Loucy (cell line): ENCODE data around the gene GPRC6A.
A peak's percentile ranks its signal among the peaks of the same experiment; 100 is the strongest.

Experiments
- H2AFZ ChIP-seq: fragments of 200-600 bp; sonication (generic); 2 replicates; pipeline ENCODE4 v1.6.0; 2016; ENCODE audit warnings: antibody characterized with exemption, mild to moderate bottlenecking, low read length, moderate library complexity
- H3F3A ChIP-seq: fragments of 200-600 bp; 2 replicates; pipeline ENCODE4 v1.6.0; 2016; ENCODE audit warnings: antibody characterized with exemption, low read depth, mild to moderate bottlenecking
- H3K27me3 ChIP-seq: fragments of 200-600 bp; sonication (generic); 2 replicates; pipeline ENCODE4 v1.6.1; 2014; ENCODE audit warnings: low read length, mild to moderate bottlenecking; ENCODE audit not compliant: insufficient read depth, poor library complexity, severe bottlenecking
- H3K36me3 ChIP-seq: fragments of 200-600 bp; sonication (generic); 2 replicates; pipeline ENCODE4 v1.6.1; 2016; ENCODE audit warnings: low read length; ENCODE audit not compliant: insufficient read depth
- H3K4me1 ChIP-seq: fragments of 200-600 bp; sonication (generic); 2 replicates; pipeline ENCODE4 v1.5.1; 2014; ENCODE audit warnings: low read length, mild to moderate bottlenecking; ENCODE audit not compliant: insufficient read depth, poor library complexity, severe bottlenecking
- H3K4me2 ChIP-seq: fragments of 200-600 bp; sonication (generic); 2 replicates; pipeline ENCODE4 v1.6.0; 2014; ENCODE audit warnings: antibody characterized with exemption, low read length, low read depth, mild to moderate bottlenecking; ENCODE audit not compliant: poor library complexity, severe bottlenecking
- H3K4me3 ChIP-seq: fragments of 200-600 bp; sonication (generic); 2 replicates; pipeline ENCODE4 v1.5.1; 2014; ENCODE audit warnings: low read length, mild to moderate bottlenecking, mixed read lengths; ENCODE audit not compliant: poor library complexity, severe bottlenecking
- H3K79me2 ChIP-seq: fragments of 200-600 bp; sonication (generic); 2 replicates; pipeline ENCODE4 v1.6.1; 2014; ENCODE audit warnings: low read length; ENCODE audit not compliant: insufficient read depth
- H3K9ac ChIP-seq: fragments of 200-600 bp; sonication (generic); 2 replicates; pipeline ENCODE4 v1.6.0; 2014; ENCODE audit warnings: mild to moderate bottlenecking, low read depth, low read length, moderate library complexity; ENCODE audit not compliant: poor library complexity, severe bottlenecking
- H3K9me2 ChIP-seq: fragments of 200-600 bp; sonication (generic); replicated peaks from 2 replicates; pipeline ENCODE4 v1.6.1; 2016; ENCODE audit warnings: low read depth, low read length, mixed read lengths
- H3K9me3 ChIP-seq: fragments of 200-600 bp; sonication (generic); 2 replicates; pipeline ENCODE4 v1.6.1; 2014; ENCODE audit warnings: mild to moderate bottlenecking, antibody characterized with exemption, low read length, low read depth; ENCODE audit not compliant: insufficient read depth
- H4K20me1 ChIP-seq: fragments of 200-600 bp; sonication (generic); 2 replicates; pipeline ENCODE4 v1.6.0; 2014; ENCODE audit warnings: antibody characterized with exemption, low read length, mild to moderate bottlenecking; ENCODE audit not compliant: insufficient read depth, poor library complexity, severe bottlenecking
- CTCF ChIP-seq: fragments of 200-600 bp; sonication (generic); conservative IDR thresholded peaks from 2 replicates; pipeline ENCODE4 v1.5.1; 2014; ENCODE audit warnings: mild to moderate bottlenecking, antibody characterized with exemption, low read length
- EZH2phosphoT487 ChIP-seq: fragments of 200-600 bp; IDR thresholded peaks from 2 replicates; pipeline ENCODE4 v1.6.1; 2018; ENCODE audit warnings: antibody characterized with exemption, mild to moderate bottlenecking, moderate library complexity, borderline replicate concordance

The GPRC6A gene

GRCh38 chr6:116764961-116765841 is 63.7 kb downstream of the GPRC6A start, which contains the start of gene FAM162B:
Gene FAM162B, minus strand, starts transcription at chr6:116765719. Its CDS starts 143 bp downstream, at chr6:116765576.
- Histone ChIP-seq H3K9ac (no peak within 1 kb of the TSS), H3K4me2 (no peak within 1 kb of the TSS)

GRCh38 chr6:116764629-116764960 is 64.3 kb downstream of the GPRC6A start:
- Histone ChIP-seq H3K4me3 (no peak overlapping the region), H3K79me2 (no peaks in the 10 kb centered on the region), H3K9ac (no peak overlapping the region), H3K36me3 (no peaks in the 10 kb centered on the region), H3K9me2 (no peaks in the 10 kb centered on the region), H3K27me3 (no peaks in the 10 kb centered on the region), H3F3A (no peaks in the 10 kb centered on the region), H4K20me1 (no peaks in the 10 kb centered on the region), H3K4me2 (no peak overlapping the region), H3K9me3 (no peaks in the 10 kb centered on the region), H2AFZ (no peak overlapping the region), H3K4me1 (no peaks in the 10 kb centered on the region)
- TF ChIP-seq EZH2phosphoT487 (no peak), CTCF (no peak)

More at GRCh38 chr6:116764961-116765841, 63.7 kb downstream of the GPRC6A start, which contains the start of gene FAM162B:
- Histone ChIP-seq H2AFZ (peak within 1 kb of the TSS; percentile 1; the same call in 1 of the 2 replicates), H3K79me2 (no peaks in the 10 kb centered on the region), H3K4me1 (no peaks in the 10 kb centered on the region), H4K20me1 (no peaks in the 10 kb centered on the region), H3K9me3 (no peaks in the 10 kb centered on the region), H3F3A (no peaks in the 10 kb centered on the region), H3K4me3 (no peak within 1 kb of the TSS), H3K36me3 (no peaks in the 10 kb centered on the region), H3K27me3 (no peaks in the 10 kb centered on the region), H3K9me2 (no peaks in the 10 kb centered on the region)
- TF ChIP-seq EZH2phosphoT487 (no peak), CTCF (no peak)

- no peak overlapping the region for H3K9ac ChIP-seq
- H3F3A ChIP-seq = no peaks in the 10 kb centered on the region
- H2AFZ ChIP-seq = no peak overlapping the region
- no peaks in the 10 kb centered on the region for H4K20me1 ChIP-seq
- H3K4me2 ChIP-seq = no peak overlapping the region
- H3K9me3 ChIP-seq = no peaks in the 10 kb centered on the region
- TF ChIP-seq CTCF = no peak
- no peak for TF ChIP-seq EZH2phosphoT487
- no peaks in the 10 kb centered on the region for H3K9me2 ChIP-seq
- H3K79me2 ChIP-seq = no peaks in the 10 kb centered on the region
- no peak overlapping the region for H3K4me3 ChIP-seq
- no peaks in the 10 kb centered on the region for H3K27me3 ChIP-seq
- no peaks in the 10 kb centered on the region for H3K36me3 ChIP-seq
- H3K4me1 ChIP-seq = no peaks in the 10 kb centered on the region
Observed at GRCh38 chr6:116763906-116764628, 64.8 kb downstream of the GPRC6A start.
